ENCODE measurements around the gene VEGFC.

VEGFC gene

GRCh38 chr4:176798540-176798939 lies 5.8 kb upstream of the VEGFC start:
- no peak for DNase-seq

- no peak for DNase-seq
Measured at GRCh38 chr4:176795441-176795840, 2.7 kb upstream of the VEGFC start.

GRCh38 chr4:176794651-176795050 lies 1.9 kb upstream of the VEGFC start:
- DNase-seq: no peak

- no peak for DNase-seq
Measured at GRCh38 chr4:176794151-176794550, 1.4 kb upstream of the VEGFC start.

- no peak for DNase-seq
Measured at GRCh38 chr4:176793060-176793605, 411 bp upstream of the VEGFC start.

GRCh38 chr4:176791591-176792325 lies 964 bp downstream of the VEGFC start:
- no peak for DNase-seq

- DNase-seq: no peak
Measured at GRCh38 chr4:176790398-176790797, 2.3 kb downstream of the VEGFC start.

- no peak for DNase-seq
Measured at GRCh38 chr4:176789955-176790354, 2.8 kb downstream of the VEGFC start.

- no peak for DNase-seq
Measured at GRCh38 chr4:176788971-176789370, 3.8 kb downstream of the VEGFC start.

- no peak for DNase-seq
Measured at GRCh38 chr4:176788248-176788647, 4.5 kb downstream of the VEGFC start.

- no peak for DNase-seq
Measured at GRCh38 chr4:176784816-176785215, 7.9 kb downstream of the VEGFC start.

GRCh38 chr4:176782794-176783193 lies 9.9 kb downstream of the VEGFC start:
- no peak for DNase-seq

- no peak for DNase-seq
Measured at GRCh38 chr4:176782191-176782590, 10.5 kb downstream of the VEGFC start.

- no peak for DNase-seq
Measured at GRCh38 chr4:176781739-176782100, 11.0 kb downstream of the VEGFC start.

GRCh38 chr4:176780995-176781738 lies 11.6 kb downstream of the VEGFC start:
- no peak for DNase-seq

GRCh38 chr4:176779421-176779820 lies 13.3 kb downstream of the VEGFC start:
- DNase-seq: no peak

- DNase-seq: no peak
Measured at GRCh38 chr4:176778491-176778890, 14.2 kb downstream of the VEGFC start.

- no peak for DNase-seq
Measured at GRCh38 chr4:176778063-176778462, 14.7 kb downstream of the VEGFC start.

- no peak for DNase-seq
Measured at GRCh38 chr4:176775338-176775737, 17.4 kb downstream of the VEGFC start.

GRCh38 chr4:176774852-176775251 lies 17.9 kb downstream of the VEGFC start:
- DNase-seq: no peak

GRCh38 chr4:176769514-176769913 lies 23.2 kb downstream of the VEGFC start:
- DNase-seq: no peak

GRCh38 chr4:176767183-176767582 lies 25.5 kb downstream of the VEGFC start:
- no peak for DNase-seq

GRCh38 chr4:176762661-176763308 lies 29.9 kb downstream of the VEGFC start:
- no peak for DNase-seq

- no peak for DNase-seq
Measured at GRCh38 chr4:176761872-176762271, 30.9 kb downstream of the VEGFC start.
